Vagina (tissue), 2 donors: ENCODE data around the gene FAM222A. TPM values are rescaled to one million over a fixed set of nuclear protein-coding genes. Genes with fewer than 3 reads are reported as not detected.

Source experiments
- DNase-seq, 2 donors: peaks; one replicate each; pipeline ENCODE4 v3.0.0-alpha.2; 2017; ENCODE audit errors: extremely low spot score in 2 of 2
- H3K27ac ChIP-seq: fragments of 200-600 bp; sonication (generic); one replicate; pipeline ENCODE4 v1.5.1; 2019
- H3K27me3 ChIP-seq: fragments of 200-600 bp; sonication (generic); one replicate; pipeline ENCODE4 v1.5.1; 2019
- H3K36me3 ChIP-seq, 2 donors: fragments of 200-600 bp; sonication (generic); one replicate each; pipeline ENCODE4 v1.5.1; 2017 to 2019
- H3K4me1 ChIP-seq: fragments of 200-600 bp; sonication (generic); one replicate; pipeline ENCODE4 v1.5.1; 2019
- H3K4me3 ChIP-seq, 2 donors: fragments of 200-600 bp; sonication (generic); 1 replicate in 1 of 2; 2 replicates in 1 of 2; pipeline ENCODE4 v1.5.1; 2016 to 2019
- H3K9me3 ChIP-seq: fragments of 200-600 bp; sonication (generic); one replicate; pipeline ENCODE4 v1.5.1; 2019
- CTCF ChIP-seq, 3 experiments: fragments of 450-650 bp in 2 of 3; fragments of 200-600 bp in 1 of 3; sonication (generic) in 1 of 3; IDR thresholded peaks; one replicate each; pipeline ENCODE4 v1.5.1; 2017 to 2019; ENCODE audit warnings: antibody characterized with exemption in 3 of 3, mild to moderate bottlenecking in 2 of 3, moderate library complexity in 2 of 3
- POLR2A ChIP-seq, 2 donors: fragments of 450-650 bp; IDR thresholded peaks; one replicate each; pipeline ENCODE4 v1.6.1; 2017; ENCODE audit warnings: antibody characterized with exemption in 2 of 2, mild to moderate bottlenecking in 2 of 2, moderate library complexity in 2 of 2
- POLR2AphosphoS5 ChIP-seq, 2 donors: sonication (generic); formaldehyde crosslinking; IDR thresholded peaks; one replicate each; pipeline ENCODE4 v1.9.0; 2017; ENCODE audit warnings: antibody characterized with exemption in 2 of 2, mild to moderate bottlenecking in 2 of 2, low read depth in 1 of 2; ENCODE audit not compliant: insufficient read depth in 1 of 2
- intact Hi-C: fragments of 100-400 bp; cut with DNase I; formaldehyde crosslinking; loops from one replicate; pipeline ENCODE4 v1.15.1; 2023
- total RNA-seq: library from RNA; depleted of rRNA; stranded (reverse); fragments of >200 nt; gene quantifications from one replicate; pipeline ENCODE4 v1.2.3, GENCODE V29; 2016

FAM222A gene
- total RNA-seq, 1 donor from 2014 or later, result 1.5 TPM

DNA sequence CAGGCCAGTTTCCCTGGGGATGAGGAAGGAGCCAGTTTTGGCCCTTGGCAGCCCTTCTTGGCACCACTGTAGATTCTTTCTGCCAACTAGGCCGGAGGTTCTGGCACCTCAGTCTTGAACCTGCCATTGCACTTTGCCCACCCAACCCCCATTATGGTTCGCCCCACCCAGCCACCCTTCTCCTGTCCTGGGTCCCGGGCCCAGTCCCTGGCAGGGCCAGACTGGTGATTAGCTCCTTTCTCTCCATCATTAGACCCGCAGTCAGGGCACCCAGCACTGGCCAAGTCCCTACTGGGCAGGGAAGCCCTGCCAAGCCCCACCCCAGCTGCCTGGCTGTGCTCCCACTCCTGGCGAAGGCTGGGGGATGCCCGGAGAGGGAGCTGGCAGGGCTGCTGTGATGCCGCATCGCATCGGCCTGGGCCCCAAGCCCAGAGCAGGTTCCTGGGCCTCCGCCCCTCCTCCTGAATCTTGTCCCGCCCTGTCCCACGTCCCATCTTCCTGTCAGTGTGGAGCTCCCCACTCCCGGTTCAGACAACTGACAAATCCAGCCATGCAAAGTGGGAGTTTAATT is 9.8 kb downstream of the FAM222A start:
- Histone ChIP-seq H3K27me3 (no peaks in the 10 kb centered on the region), H3K4me1 (peaks cover 16% of the 10 kb centered on the region), H3K27ac (no peak overlapping the region), H3K4me3 (no peak overlapping the region), H3K36me3 (no peaks in the 10 kb centered on the region), H3K9me3 (no peaks in the 10 kb centered on the region)
- no peak for TF ChIP-seq POLR2AphosphoS5 (IDR thresholded peaks at IDR 0.05; ENCODE audit: insufficient read depth in 1 of 2, low read depth in 1 of 2)
- TF ChIP-seq POLR2A (IDR thresholded peaks at IDR 0.05), result no peak
- TF ChIP-seq CTCF (IDR thresholded peaks at IDR 0.05), result no peak
- intact Hi-C loops, result no loop called here
- no peak for DNase-seq

GRCh38 chr12:109724321-109724892 is 10.8 kb downstream of the FAM222A start:
- Histone ChIP-seq H3K27ac (no peak overlapping the region), H3K36me3 (no peaks in the 10 kb centered on the region), H3K4me3 (no peak overlapping the region), H3K9me3 (no peaks in the 10 kb centered on the region), H3K4me1 (peaks cover 14% of the 10 kb centered on the region), H3K27me3 (no peaks in the 10 kb centered on the region)
- TF ChIP-seq CTCF (IDR thresholded peaks at IDR 0.05) (no peak), POLR2A (IDR thresholded peaks at IDR 0.05) (no peak), POLR2AphosphoS5 (IDR thresholded peaks at IDR 0.05; ENCODE audit: insufficient read depth in 1 of 2, low read depth in 1 of 2) (no peak)
- DNase-seq, result no peak
- intact Hi-C loops, result no loop called here

DNA sequence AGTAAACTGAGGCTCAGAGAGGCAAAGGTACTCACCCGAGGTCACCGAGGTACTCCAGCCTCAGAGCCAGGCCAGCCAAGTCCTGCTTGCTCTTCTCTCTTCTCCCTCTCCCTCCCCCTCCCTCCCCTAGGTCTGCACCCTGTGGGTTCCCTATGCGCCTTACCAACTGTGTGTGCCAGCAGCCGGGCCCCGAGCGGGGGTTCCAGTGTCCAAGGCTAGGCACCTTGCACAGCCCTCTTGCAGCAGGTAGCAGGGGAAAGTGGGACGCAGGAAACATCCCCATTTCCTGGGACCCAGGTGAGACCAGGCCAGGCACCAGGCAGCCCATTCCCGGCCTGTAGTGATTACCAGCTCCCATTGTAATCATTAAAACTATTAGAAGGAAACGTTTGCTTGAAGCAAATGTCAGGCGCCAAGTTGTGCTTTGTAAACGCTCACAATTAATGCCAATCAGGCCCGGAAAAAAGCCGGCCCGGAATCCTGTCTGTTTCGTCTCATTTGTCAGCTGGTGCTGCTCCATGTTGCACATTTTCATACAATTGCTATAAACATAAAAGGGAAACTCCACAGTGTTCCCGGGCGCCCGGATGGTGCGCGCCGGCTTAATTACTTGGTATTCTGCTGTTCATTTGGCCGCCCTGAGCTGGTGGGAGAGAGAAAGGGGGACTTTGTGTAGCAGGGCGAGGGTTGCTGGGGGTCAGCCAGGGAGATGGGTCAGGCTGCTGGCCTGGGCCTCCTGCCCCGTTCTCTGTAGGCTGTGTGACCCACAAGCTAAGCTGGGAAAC is 11.9 kb downstream of the FAM222A start:
- Histone ChIP-seq H3K4me1 (peaks cover 14% of the 10 kb centered on the region), H3K36me3 (no peaks in the 10 kb centered on the region), H3K9me3 (no peaks in the 10 kb centered on the region), H3K4me3 (no peak overlapping the region), H3K27ac (no peak overlapping the region), H3K27me3 (no peaks in the 10 kb centered on the region)
- no peak for TF ChIP-seq CTCF (IDR thresholded peaks at IDR 0.05)
- no peak for TF ChIP-seq POLR2A (IDR thresholded peaks at IDR 0.05)
- TF ChIP-seq POLR2AphosphoS5 (IDR thresholded peaks at IDR 0.05; ENCODE audit: insufficient read depth in 1 of 2, low read depth in 1 of 2), result no peak
- no peak for DNase-seq
- intact Hi-C loops, result no loop called here

GRCh38 chr12:109726106-109726497 is 12.5 kb downstream of the FAM222A start:
- DNase-seq, result no peak
- Histone ChIP-seq H3K4me1 (peaks cover 14% of the 10 kb centered on the region), H3K27me3 (no peaks in the 10 kb centered on the region), H3K27ac (no peak overlapping the region), H3K36me3 (no peaks in the 10 kb centered on the region), H3K9me3 (no peaks in the 10 kb centered on the region), H3K4me3 (no peak overlapping the region)
- no peak for TF ChIP-seq CTCF (IDR thresholded peaks at IDR 0.05)
- intact Hi-C loops, result no loop called here

DNA sequence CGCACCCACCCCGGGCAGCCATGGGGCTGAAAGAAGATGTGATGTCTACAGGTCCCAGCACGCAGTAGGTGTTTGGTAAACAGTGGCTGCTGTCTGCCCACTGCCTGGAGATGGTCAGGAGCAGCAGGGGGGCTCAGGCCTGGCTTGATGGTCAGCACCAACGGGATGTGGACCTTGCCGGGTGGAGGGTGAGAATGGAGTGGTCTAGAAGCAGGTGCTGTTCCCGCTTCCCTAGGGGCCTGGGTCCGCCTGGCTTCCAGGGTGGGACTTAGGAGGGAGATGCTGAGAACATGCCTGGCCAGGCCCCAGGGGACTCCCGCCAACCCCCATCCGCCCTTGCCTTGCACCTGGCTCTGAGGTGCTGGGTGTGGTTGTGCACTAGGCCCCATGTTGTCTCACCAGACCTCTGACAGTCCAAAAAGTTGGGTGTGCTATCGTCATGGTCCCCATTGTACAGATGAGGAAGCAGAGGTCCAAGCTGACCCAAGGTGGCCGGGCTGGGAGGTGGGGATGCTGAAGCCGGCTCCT is 12.9 kb downstream of the FAM222A start:
- intact Hi-C loops, result no loop called here
- DNase-seq, result no peak
- Histone ChIP-seq H3K4me1 (peaks cover 14% of the 10 kb centered on the region), H3K27ac (no peak overlapping the region), H3K4me3 (no peak overlapping the region), H3K36me3 (no peaks in the 10 kb centered on the region), H3K9me3 (no peaks in the 10 kb centered on the region), H3K27me3 (no peaks in the 10 kb centered on the region)
- TF ChIP-seq POLR2AphosphoS5 (IDR thresholded peaks at IDR 0.05; ENCODE audit: insufficient read depth in 1 of 2, low read depth in 1 of 2), result no peak
- TF ChIP-seq POLR2A (IDR thresholded peaks at IDR 0.05), result no peak
- TF ChIP-seq CTCF (IDR thresholded peaks at IDR 0.05), result no peak
